Activated gamma-delta T cell treated with anti-CD3 and anti-CD28 coated beads, Interleukin-2, amount 50 U/mL, for 16 hours (primary cell): ENCODE data around the gene MGST3.
"Not testable (repeated sequence)": the region's sequence is repeated elsewhere in the genome, so short reads cannot be mapped to it uniquely, and the experiment has no call there.

ENCODE experiments used
- DNase-seq: peaks from one replicate; pipeline ENCODE4 v3.0.0-alpha.2; 2020; ENCODE audit warnings: low read depth

The MGST3 gene

DNA sequence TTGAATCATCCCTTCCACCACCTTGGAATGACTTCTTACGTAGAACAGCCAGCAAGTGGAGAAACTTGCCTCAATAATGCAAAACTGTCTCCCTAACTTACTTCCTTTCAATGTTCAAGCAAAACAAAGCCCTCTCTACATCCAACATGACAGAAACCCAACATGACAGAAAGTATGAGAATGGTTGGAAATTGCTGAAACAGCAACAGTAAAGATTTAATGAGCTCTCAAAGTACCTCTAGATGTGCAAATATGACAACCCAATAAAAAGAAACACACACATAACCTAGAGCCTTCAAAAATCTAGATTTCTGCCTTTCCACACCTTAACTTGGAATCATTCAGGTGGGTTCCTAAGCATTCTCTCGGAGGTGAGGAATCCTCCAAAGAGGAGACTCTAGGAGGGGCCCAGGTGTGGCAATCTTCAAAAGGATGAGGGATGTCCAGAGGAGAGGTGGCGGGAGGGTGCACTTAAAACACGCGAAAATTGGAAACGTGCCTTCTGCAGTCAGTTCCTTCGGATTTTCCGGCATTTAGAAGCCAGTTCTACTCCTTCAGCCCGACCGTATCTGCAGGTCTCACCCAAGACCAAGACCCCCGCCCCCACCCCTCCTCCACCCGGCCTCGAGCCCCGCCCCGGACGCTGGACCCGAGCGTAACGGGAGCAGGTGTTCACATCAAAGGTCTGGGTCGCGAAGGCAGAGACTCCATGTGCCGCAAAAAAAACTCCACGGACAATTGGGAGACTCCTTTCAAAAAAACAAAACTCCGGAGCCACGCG is 996 bp upstream of the MGST3 start:
- no peak for DNase-seq

GRCh38 chr1:165631342-165632151 is 513 bp downstream of the MGST3 start:
- no peak for DNase-seq

- DNase-seq, result no peak
Observed at GRCh38 chr1:165632152-165632469, 1.1 kb downstream of the MGST3 start.

DNA sequence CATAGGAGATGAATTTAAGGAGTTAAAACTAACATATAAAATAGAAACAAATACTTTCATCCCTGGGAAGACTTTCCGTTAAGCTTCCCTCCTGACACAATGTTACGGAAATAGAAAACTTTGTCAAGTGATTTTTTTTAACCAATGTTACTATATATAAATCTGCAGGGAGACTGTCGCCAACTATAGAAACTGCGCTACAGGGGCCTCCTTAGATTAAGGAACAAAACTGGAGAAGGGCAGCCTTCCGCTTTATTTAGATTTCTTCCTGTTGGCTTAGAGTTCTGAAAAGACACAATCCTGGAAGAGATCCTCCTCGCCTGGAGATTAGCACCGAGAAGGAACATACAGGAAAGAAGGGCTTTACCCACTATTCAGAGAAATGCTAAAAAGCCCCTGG is 1.5 kb downstream of the MGST3 start:
- DNase-seq, result no peak

GRCh38 chr1:165633614-165634013 is 2.6 kb downstream of the MGST3 start:
- no peak for DNase-seq

DNA sequence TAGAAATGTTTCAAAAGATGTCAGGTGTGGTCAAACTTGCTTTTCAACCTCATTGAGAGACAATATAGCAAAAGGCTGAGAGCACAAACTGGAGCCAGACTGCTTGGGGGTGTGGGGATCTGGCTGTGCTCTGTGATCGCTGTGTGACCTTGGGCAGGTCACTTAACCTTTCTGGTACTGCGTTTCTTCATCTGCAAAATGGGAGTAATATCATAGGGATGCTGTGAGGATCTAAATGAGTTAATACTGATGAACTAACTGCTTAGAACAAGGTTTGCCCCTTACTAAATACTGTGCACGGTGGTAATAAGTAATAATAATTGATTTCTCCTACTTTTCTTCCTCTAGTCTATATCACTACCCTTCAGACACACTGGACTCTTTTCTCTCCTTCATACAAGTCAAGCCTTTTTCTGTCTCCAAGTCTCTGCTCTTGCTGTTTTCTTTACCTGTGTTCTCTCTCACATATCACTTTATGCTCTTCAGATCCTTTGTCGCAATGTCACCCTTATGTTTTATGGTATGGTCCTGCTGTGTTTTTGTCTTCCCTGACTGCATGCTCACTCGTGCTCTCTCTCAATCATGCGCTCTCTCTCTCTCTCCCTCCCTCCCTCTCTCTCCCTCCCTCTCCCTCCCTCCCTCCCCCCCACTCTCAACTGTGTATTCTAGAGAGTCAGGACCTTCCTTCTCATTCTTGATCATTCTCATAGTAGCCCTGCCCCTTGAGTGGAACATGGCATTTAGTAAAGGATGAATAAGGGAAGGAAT is 3.3 kb downstream of the MGST3 start:
- DNase-seq, result no peak

- no peak for DNase-seq
Observed at GRCh38 chr1:165635329-165635728, 4.3 kb downstream of the MGST3 start.

DNA sequence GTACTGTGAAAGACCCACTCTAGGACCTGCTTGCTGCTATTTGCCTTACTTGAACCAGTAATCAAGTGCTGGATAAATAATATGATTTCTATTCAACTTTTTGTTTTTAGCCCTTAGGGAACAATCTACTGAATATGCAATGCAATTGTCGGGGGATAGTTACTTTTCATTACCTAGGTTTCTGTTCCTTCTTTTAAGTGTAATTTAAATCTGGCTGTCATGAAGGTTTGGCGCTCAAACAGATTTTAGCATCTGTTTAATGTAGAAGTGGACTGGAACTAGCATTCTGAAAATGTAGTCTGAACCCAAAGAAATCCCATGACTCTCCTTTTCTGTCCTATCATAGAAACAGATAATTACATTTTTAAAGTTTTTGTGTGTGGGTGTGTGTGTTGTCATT is 4.8 kb downstream of the MGST3 start:
- DNase-seq, result no peak

DNA sequence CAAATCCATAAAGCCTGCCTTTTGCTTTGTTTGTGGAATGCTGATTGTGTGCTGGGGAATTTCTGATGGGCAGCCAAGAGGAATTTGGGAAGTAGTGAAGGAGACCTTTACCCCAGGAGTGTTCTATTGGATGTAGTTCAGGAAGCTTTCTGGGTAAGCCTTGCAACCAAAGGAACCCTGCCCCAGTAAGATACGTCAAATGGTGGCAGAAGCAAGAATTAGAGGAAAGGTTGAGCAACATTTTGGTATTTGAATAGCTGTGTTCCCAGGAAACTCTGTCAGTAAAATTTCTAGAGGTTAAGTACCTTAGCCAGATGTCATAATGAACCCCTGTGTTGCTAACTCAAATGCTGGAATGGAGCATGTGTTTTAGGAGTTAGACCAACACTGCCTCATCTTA is 6.4 kb downstream of the MGST3 start:
- DNase-seq, result no peak

DNA sequence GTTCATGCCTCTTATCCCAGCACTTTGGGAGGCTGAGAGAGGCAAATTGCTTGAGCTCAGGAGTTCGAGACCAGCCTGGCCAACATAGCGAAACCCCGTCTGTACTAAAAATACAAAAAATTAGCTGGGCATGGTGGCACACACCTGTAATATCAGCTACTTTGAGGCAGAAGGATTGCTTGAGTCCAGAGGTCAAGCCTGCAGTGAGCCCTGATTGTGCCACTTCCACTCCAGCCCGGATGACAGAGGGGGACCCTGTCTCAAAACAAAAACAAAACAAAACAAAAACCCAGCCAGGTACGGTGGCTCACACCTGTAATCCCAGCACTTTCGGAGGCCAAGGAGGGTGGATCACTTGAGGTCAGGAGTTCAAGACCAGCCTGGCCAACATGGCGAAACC is 7.2 kb downstream of the MGST3 start:
- not testable (repeated sequence) for DNase-seq

DNA sequence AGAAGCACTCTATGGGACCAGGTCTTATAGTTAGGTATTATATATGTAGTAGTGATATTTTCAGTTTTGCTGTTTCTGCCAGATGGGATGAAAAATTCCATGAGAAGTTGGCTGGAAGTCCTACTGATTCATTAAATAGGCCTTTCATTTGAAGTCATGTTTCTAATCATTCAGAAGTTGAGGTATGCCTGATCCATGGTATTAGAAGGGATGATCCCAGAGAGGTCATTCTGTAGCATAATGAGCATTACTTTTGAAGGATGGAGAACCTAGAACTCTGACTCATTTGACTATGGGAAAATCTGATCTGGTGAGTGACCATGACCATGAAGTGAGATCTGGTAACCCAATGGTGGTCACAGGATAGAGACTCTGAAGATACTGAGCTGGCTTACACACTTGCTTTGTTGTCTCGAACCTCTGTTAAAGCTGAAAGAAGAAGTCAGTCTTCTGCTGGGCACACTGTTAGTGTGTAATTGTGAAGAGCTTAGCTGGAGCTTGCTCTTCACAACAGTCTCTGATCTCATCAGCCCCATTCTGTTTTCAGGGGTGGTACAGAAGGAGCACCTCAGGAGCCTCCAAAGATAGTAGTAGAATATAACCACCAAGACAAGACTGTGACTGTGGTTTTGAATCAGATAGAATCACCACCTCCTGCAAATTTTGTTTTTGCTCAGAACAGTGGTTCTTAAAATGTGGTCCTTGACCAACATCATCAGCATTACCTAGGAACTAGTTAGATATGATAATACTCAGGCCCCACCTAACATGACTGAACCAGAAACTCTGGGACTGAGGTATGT is 9.0 kb downstream of the MGST3 start:
- no peak for DNase-seq

DNA sequence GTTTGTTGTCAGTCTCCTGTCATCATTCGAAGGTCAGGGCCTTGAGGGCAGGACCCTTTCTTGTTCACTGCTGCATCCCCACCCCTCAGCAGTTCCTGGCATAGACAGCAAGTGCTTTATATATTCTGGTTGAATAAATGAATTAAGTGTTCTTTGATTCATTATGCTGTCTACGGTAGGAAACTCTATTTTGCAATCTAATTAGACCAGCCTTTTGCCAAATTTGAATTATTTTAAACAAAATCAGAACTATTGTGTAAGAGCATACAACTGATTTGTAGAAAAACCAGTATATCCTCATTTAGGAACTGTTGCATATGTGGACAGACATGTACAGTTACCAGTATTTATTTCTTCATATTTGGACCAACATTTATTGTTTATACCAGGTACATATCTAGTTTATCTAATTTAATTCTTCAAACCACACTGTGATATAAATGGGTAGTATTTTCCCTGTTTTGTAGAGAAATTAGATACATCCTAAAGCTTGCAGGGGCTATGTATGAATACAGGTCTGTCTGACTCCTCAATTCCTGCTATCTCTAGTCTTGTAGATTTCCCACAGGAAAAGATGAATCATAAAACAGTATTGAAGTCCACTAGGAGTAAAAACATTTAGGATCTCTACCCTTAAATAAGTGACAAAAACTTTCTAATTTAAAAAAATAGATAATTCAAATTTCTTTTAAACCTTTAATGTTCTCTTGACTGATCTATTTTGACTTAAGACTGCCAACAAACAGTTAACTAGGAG is 10.4 kb downstream of the MGST3 start:
- no peak for DNase-seq

- no peak for DNase-seq
Observed at GRCh38 chr1:165644064-165644735, 13.2 kb downstream of the MGST3 start.

DNA sequence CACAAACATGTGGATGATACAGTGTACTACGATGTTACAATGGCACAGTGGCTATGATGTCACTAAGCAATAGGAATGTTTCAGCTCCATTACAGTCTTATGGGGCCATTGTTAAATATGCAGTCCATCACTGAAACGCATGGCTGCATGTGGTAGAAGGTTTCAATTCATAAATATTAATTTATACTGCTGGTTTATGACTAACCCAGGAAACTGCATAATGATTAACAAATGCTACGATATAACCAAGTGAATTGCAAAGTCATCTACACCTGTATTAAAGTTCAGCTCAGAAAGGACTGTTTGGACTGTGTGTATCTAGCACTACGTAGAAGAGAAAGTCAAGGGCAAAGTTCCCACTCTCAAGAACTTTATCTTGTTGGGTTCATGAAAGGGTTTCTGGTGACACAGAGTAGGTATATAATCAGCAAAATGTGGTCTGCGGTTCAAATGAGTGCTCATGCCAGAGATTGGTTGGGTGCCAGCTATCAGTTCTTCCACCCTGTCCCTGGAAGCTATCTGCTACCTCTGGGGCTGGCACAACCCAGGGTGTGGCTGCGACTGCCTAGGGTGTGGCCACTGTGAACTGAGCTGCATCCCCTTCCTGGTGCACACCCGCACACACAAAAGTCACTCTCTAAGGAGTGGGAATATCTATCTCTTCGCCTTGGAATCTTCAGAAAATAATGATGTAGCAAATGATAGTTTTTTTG is 14.8 kb downstream of the MGST3 start:
- DNase-seq, result no peak

GRCh38 chr1:165647517-165647916 is 16.5 kb downstream of the MGST3 start:
- DNase-seq, result no peak

DNA sequence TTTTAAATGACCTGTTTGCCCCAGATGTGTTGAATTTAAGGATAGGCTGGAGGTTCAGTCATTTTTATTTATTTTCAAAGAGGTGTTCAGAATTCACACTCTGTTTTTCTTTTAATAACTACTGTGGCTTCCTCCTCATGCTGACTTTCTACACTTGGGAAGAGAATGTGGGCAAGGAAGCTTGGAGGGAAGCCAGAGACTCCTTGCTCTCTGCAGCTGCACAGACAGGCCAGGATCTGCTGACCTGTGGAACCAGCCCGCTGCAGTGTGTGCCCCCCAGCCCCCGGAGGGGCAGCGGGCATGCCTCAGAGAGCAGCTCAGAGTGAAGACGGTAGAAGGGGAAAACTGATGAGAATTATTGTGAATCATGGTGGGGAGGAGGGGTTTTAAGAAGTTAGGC is 16.9 kb downstream of the MGST3 start:
- no peak for DNase-seq

DNA sequence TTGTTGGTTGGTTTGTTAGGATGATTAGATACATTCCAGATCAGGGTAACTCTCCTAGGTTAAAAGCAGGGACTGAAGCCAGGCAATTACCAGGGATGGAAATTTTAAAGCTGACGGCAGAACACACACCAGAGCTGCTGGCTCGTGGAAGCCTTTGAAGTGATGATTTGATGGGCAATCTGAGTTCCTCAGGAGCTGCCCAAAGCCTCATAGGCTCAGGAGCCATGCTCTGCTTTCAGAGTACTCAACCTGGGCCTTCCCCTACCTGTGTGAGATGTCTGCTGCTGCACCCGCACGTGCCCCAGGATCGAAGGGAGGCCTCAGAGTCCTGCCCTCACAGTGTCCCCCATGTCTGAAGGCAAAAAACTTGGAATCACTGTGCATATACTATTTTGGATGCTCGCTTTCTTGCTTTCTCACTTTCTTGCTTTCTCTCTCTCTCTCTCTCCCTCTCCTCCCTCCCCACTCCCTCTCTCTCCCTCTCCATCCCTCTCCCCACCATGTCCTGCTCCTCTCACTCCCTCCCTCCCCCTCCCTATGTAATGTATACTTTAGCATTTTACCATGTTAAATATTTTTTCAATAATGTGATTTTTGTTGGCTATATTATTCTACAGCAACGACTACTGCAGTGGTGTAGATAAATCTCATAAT is 18.0 kb downstream of the MGST3 start:
- DNase-seq, result no peak

- no peak for DNase-seq
Observed at GRCh38 chr1:165650981-165651625, 20.1 kb downstream of the MGST3 start.
